NT2/D1 (cell line): ENCODE data around the gene GPR158.

Experiments used
- DNase-seq: peaks from one replicate; pipeline ENCODE4 v3.0.0-alpha.2; 2011; ENCODE audit warnings: low read depth, low spot score
- H3K27me3 ChIP-seq: 2 replicates; pipeline ENCODE4 v1.6.0; 2011; ENCODE audit warnings: mild to moderate bottlenecking; ENCODE audit not compliant: insufficient read length, insufficient read depth
- H3K36me3 ChIP-seq: 2 replicates; pipeline ENCODE4 v1.6.1; 2011; ENCODE audit warnings: mild to moderate bottlenecking, low read length, mixed read lengths; ENCODE audit not compliant: insufficient read depth, insufficient read length
- H3K4me1 ChIP-seq: 2 replicates; pipeline ENCODE4 v1.5.1; 2011; ENCODE audit not compliant: insufficient read depth, insufficient read length
- H3K4me3 ChIP-seq: 2 replicates; pipeline ENCODE4 v1.5.1; 2011; ENCODE audit warnings: low read depth; ENCODE audit not compliant: insufficient read length
- H3K9ac ChIP-seq: 2 replicates; pipeline ENCODE4 v1.6.0; 2011; ENCODE audit warnings: low read depth; ENCODE audit not compliant: insufficient read length
- H3K9me3 ChIP-seq: 2 replicates; pipeline ENCODE4 v1.5.1; 2011; ENCODE audit warnings: mild to moderate bottlenecking, low read length; ENCODE audit not compliant: insufficient read depth
- SUZ12 ChIP-seq: IDR thresholded peaks from 2 replicates; pipeline ENCODE4 v1.6.1; 2011; ENCODE audit not compliant: insufficient read length, insufficient read depth; ENCODE audit errors: extremely low read depth
- YY1 ChIP-seq: IDR thresholded peaks from 2 replicates; pipeline ENCODE4 v1.6.1; 2011; ENCODE audit not compliant: insufficient read length, insufficient read depth
- ZNF274 ChIP-seq: IDR thresholded peaks from 2 replicates; pipeline ENCODE4 v1.6.1; 2011; ENCODE audit warnings: mild to moderate bottlenecking, low read depth, low read length

The GPR158 gene

GRCh38 chr10:25487266-25487665 lies 312.5 kb downstream of the GPR158 start:
- H3K4me3 ChIP-seq = no peak overlapping the region
- no peaks in the 10 kb centered on the region for H3K36me3 ChIP-seq
- H3K9ac ChIP-seq = no peak overlapping the region
- H3K4me1 ChIP-seq = no peaks in the 10 kb centered on the region
- H3K27me3 ChIP-seq = no peaks in the 10 kb centered on the region
- peaks cover 9% of the 10 kb centered on the region; the same call in 1 of the 2 replicates for H3K9me3 ChIP-seq
- TF ChIP-seq ZNF274 (no peak), YY1 (no peak), SUZ12 (no peak)
- DNase-seq = no peak

DNA sequence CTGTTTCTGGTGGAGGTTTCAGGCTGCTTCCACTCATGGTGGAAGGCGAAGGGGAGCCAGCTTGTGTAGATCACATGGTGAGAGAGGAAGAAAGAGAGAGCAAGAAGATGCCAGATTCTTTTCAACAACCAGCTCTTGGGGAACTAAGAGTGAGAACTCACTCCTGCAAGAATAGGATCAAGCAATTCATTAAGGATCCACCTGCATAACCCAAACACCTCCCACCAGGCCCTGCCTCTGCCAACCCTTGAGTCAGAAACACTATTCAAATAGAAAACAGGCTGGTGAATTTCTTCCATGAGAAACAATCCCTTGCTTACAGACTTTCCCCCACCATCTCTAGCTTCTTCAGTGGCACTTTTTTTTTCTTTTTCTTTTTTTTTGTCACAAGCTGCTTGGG lies 317.2 kb downstream of the GPR158 start:
- TF ChIP-seq YY1 = no peak
- no peak for TF ChIP-seq SUZ12
- no peak for TF ChIP-seq ZNF274
- H3K4me1 ChIP-seq = no peaks in the 10 kb centered on the region
- DNase-seq = peak; percentile 23
- no peaks in the 10 kb centered on the region for H3K27me3 ChIP-seq
- no peak overlapping the region for H3K4me3 ChIP-seq
- no peaks in the 10 kb centered on the region for H3K36me3 ChIP-seq
- no peak overlapping the region for H3K9ac ChIP-seq
- H3K9me3 ChIP-seq = no peaks in the 10 kb centered on the region

DNA sequence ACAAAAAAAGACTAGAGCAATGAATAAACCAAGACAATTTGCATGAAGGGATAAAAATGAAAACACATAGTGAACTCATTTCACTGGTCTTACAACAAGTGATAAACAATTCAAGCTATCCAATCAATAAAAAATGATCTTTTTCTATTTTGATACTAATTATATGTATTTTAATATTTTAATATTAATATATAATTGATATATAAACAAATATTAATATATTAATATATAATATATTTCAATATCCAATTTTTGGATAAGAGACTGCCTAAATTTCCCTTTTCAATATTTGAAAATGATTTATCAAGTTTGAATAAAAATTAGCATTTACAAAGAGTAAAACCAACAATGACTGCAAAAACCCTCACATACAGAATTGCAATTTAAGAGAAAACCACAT lies 317.9 kb downstream of the GPR158 start:
- TF ChIP-seq YY1 = no peak
- TF ChIP-seq SUZ12 = no peak
- TF ChIP-seq ZNF274 = no peak
- no peak overlapping the region for H3K9ac ChIP-seq
- H3K4me3 ChIP-seq = no peak overlapping the region
- no peaks in the 10 kb centered on the region for H3K9me3 ChIP-seq
- no peaks in the 10 kb centered on the region for H3K27me3 ChIP-seq
- DNase-seq = no peak
- no peaks in the 10 kb centered on the region for H3K4me1 ChIP-seq
- H3K36me3 ChIP-seq = no peaks in the 10 kb centered on the region

DNA sequence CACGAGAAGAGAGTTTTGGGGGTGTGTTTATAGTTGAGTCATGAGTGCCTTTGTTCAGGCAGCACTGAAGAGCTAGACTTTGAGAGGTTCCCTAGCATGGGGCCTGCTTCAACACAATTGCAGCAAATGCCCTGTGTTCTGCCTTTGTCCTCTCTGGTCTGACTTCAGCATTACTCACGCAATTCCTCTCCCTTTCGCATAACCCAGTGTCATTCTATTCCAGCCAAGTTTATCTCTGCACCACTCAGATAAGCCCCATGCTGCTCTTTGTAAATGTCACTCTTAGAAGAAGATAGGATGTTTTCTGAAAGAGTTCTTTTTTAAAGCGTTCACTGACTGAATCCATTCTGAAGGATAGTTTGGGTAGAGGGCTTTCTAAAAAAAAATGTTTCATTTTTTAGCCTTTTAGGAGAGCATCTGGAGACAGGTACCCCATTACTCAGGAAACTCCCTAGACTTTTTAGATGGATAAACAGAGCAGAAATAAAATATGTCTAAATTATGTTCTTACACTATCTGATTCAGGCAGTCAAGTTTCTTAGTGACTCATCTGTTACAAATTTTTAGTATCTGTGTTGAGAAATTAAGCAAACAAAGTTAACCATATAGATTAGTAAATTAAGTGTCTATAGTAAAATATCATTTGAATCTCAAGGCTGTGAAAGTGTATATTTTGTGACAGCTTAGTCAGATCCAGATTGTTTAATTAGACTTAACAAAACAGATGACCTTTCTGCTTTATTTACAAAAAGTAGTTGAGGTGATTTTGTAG lies 318.5 kb downstream of the GPR158 start:
- H3K4me3 ChIP-seq = no peak overlapping the region
- no peaks in the 10 kb centered on the region for H3K4me1 ChIP-seq
- no peak for TF ChIP-seq ZNF274
- no peak for TF ChIP-seq SUZ12
- no peak for TF ChIP-seq YY1
- no peaks in the 10 kb centered on the region for H3K27me3 ChIP-seq
- no peaks in the 10 kb centered on the region for H3K36me3 ChIP-seq
- DNase-seq = peak; percentile 95
- H3K9ac ChIP-seq = no peak overlapping the region
- H3K9me3 ChIP-seq = no peaks in the 10 kb centered on the region

DNA sequence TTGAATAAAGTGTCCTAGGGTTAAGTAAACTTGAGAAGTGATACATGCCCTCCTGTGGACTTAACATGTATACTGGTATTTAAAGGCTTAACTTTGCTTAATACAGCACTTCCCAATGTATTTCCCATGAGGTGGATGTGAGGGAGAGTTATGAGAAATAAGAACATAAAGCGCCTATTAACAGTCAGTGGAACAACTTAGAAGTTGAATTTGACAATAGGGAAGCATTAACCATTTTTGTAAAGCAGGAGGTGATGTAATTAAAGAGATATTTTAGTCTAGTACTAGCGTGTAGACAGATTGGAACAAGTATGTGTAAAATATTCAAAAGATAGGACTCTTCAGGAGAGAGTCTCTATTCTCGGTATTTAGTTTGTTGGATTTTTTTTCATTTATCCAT lies 322.4 kb downstream of the GPR158 start:
- no peaks in the 10 kb centered on the region for H3K36me3 ChIP-seq
- H3K9ac ChIP-seq = no peak overlapping the region
- TF ChIP-seq SUZ12 (no peak), YY1 (no peak), ZNF274 (no peak)
- no peaks in the 10 kb centered on the region for H3K9me3 ChIP-seq
- H3K4me3 ChIP-seq = no peak overlapping the region
- H3K4me1 ChIP-seq = no peaks in the 10 kb centered on the region
- no peak for DNase-seq
- H3K27me3 ChIP-seq = no peaks in the 10 kb centered on the region

DNA sequence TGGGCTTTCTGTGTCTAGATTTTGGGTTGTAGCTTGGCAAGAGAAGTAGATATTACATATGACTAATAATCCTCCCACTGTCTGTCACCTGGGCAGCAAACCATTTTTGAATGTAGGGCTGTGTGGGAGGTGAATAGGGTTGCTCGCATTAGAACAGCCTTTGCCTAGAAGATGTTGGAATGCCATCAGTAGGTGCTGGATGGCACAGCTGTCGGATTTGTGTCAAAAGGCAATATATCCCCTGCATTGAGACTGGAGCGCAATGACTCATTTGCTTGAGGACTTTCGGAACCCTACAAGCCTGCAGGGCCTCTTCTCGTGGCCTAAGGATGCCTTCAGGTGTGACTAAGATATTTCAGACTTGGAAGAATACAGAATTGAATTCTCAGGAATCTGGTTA lies 323.8 kb downstream of the GPR158 start:
- TF ChIP-seq ZNF274 (no peak), SUZ12 (no peak), YY1 (no peak)
- no peak overlapping the region for H3K4me3 ChIP-seq
- H3K36me3 ChIP-seq = no peaks in the 10 kb centered on the region
- H3K27me3 ChIP-seq = no peaks in the 10 kb centered on the region
- no peaks in the 10 kb centered on the region for H3K4me1 ChIP-seq
- no peak for DNase-seq
- no peaks in the 10 kb centered on the region for H3K9me3 ChIP-seq
- no peak overlapping the region for H3K9ac ChIP-seq

DNA sequence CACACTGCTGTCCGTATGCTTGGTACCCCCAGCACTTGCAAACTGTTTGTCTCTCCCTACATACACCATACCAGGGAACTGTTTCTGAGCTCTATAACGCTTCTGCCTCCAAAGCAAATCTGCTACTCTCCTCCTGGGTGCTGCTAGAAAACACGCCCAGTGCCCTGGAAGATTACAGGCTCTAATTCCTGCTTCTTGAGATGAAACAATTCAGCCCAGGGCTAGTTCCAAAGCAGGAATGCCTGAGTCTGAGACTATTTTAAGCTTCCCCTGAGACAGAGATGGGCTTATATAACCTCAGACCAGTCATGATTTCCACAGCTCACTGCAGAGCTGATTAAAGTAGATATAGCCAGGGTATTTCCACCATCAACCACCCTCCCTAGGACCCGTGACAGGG lies 327.1 kb downstream of the GPR158 start:
- Histone ChIP-seq H3K36me3 (no peaks in the 10 kb centered on the region), H3K9me3 (no peaks in the 10 kb centered on the region), H3K27me3 (no peaks in the 10 kb centered on the region), H3K9ac (no peak overlapping the region), H3K4me3 (no peak overlapping the region), H3K4me1 (no peaks in the 10 kb centered on the region)
- TF ChIP-seq YY1 (no peak), SUZ12 (no peak), ZNF274 (no peak)
- DNase-seq = no peak

- Histone ChIP-seq H3K4me1 (no peaks in the 10 kb centered on the region), H3K27me3 (no peaks in the 10 kb centered on the region), H3K36me3 (no peaks in the 10 kb centered on the region), H3K9ac (no peak overlapping the region), H3K4me3 (no peak overlapping the region), H3K9me3 (no peaks in the 10 kb centered on the region)
- DNase-seq = no peak
- TF ChIP-seq YY1 (no peak), ZNF274 (no peak), SUZ12 (no peak)
Observed at GRCh38 chr10:25502453-25502852, 327.7 kb downstream of the GPR158 start.
